HEK293 (cell line): ENCODE measurements around the gene TTF2.

Source experiments
- GLIS2 ChIP-seq: fragments of 450-650 bp; formaldehyde crosslinking; IDR thresholded peaks from 2 replicates; pipeline ENCODE4 v1.5.1; 2016; ENCODE audit warnings: missing biosample characterization, missing genetic modification characterization
- OSR2 ChIP-seq: fragments of 450-650 bp; formaldehyde crosslinking; IDR thresholded peaks from 2 replicates; pipeline ENCODE4 v1.5.1; 2016; ENCODE audit warnings: missing biosample characterization, missing genetic modification characterization
- ZNF114 ChIP-seq: fragments of 450-650 bp; formaldehyde crosslinking; IDR thresholded peaks from 2 replicates; pipeline ENCODE4 v1.5.0; 2017; ENCODE audit warnings: missing biosample characterization, missing genetic modification characterization
- ZNF121 ChIP-seq: fragments of 450-650 bp; formaldehyde crosslinking; IDR thresholded peaks from 2 replicates; pipeline ENCODE4 v1.5.1; 2016; ENCODE audit warnings: missing biosample characterization, missing genetic modification characterization
- ZNF133 ChIP-seq: fragments of 450-650 bp; formaldehyde crosslinking; IDR thresholded peaks from 2 replicates; pipeline ENCODE4 v1.5.1; 2016; ENCODE audit warnings: missing biosample characterization, missing genetic modification characterization
- ZNF138 ChIP-seq: fragments of 450-650 bp; formaldehyde crosslinking; IDR thresholded peaks from 2 replicates; pipeline ENCODE4 v1.5.1; 2016; ENCODE audit warnings: missing biosample characterization, missing genetic modification characterization, borderline replicate concordance
- ZNF214 ChIP-seq: fragments of 450-650 bp; formaldehyde crosslinking; IDR thresholded peaks from 2 replicates; pipeline ENCODE4 v1.5.1; 2017; ENCODE audit warnings: missing biosample characterization, mild to moderate bottlenecking, missing genetic modification characterization, borderline replicate concordance
- ZNF23 ChIP-seq: fragments of 450-650 bp; formaldehyde crosslinking; IDR thresholded peaks from 2 replicates; pipeline ENCODE4 v1.5.1; 2016; ENCODE audit warnings: missing biosample characterization, missing genetic modification characterization, borderline replicate concordance
- ZNF311 ChIP-seq: fragments of 450-650 bp; formaldehyde crosslinking; IDR thresholded peaks from 2 replicates; pipeline ENCODE4 v1.5.1; 2017; ENCODE audit warnings: missing biosample characterization, missing genetic modification characterization, borderline replicate concordance
- ZNF544 ChIP-seq: fragments of 450-650 bp; formaldehyde crosslinking; IDR thresholded peaks from 2 replicates; pipeline ENCODE4 v1.5.0; 2017; ENCODE audit warnings: missing biosample characterization, missing genetic modification characterization
- ZNF561 ChIP-seq: fragments of 450-650 bp; IDR thresholded peaks from 2 replicates; pipeline ENCODE4 v1.5.1; 2018; ENCODE audit warnings: missing biosample characterization, missing genetic modification characterization, borderline replicate concordance
- ZNF621 ChIP-seq: fragments of 450-650 bp; formaldehyde crosslinking; IDR thresholded peaks from 2 replicates; pipeline ENCODE4 v1.5.1; 2017; ENCODE audit warnings: missing biosample characterization, missing genetic modification characterization
- ZNF660 ChIP-seq: fragments of 450-650 bp; IDR thresholded peaks from 2 replicates; pipeline ENCODE4 v1.5.1; 2018; ENCODE audit warnings: missing biosample characterization, mild to moderate bottlenecking, missing genetic modification characterization
- ZNF664 ChIP-seq: fragments of 450-650 bp; formaldehyde crosslinking; IDR thresholded peaks from 2 replicates; pipeline ENCODE4 v1.5.1; 2016; ENCODE audit warnings: missing biosample characterization, missing genetic modification characterization
- TF ChIP-seq, protein P1 (sequence below): fragments of 450-650 bp; formaldehyde crosslinking; IDR thresholded peaks from 2 replicates; pipeline ENCODE4 v1.5.1; 2017; ENCODE audit warnings: missing biosample characterization, missing genetic modification characterization
- TF ChIP-seq, protein P2 (sequence below): fragments of 450-650 bp; formaldehyde crosslinking; IDR thresholded peaks from 2 replicates; pipeline ENCODE4 v1.5.1; 2016; ENCODE audit warnings: missing biosample characterization, missing genetic modification characterization
- TF ChIP-seq, protein P3 (sequence below): fragments of 450-650 bp; formaldehyde crosslinking; IDR thresholded peaks from 2 replicates; pipeline ENCODE4 v1.5.1; 2016; ENCODE audit warnings: missing biosample characterization, missing genetic modification characterization
- TF ChIP-seq, protein P4 (sequence below): fragments of 450-650 bp; formaldehyde crosslinking; IDR thresholded peaks from 2 replicates; pipeline ENCODE4 v1.5.1; 2016; ENCODE audit warnings: missing biosample characterization, missing genetic modification characterization
- TF ChIP-seq, protein P5 (sequence below): fragments of 450-650 bp; formaldehyde crosslinking; IDR thresholded peaks from 2 replicates; pipeline ENCODE4 v1.5.1; 2016; ENCODE audit warnings: missing biosample characterization, missing genetic modification characterization
- TF ChIP-seq, protein P6 (sequence below): fragments of 450-650 bp; formaldehyde crosslinking; IDR thresholded peaks from 2 replicates; pipeline ENCODE4 v1.5.1; 2016; ENCODE audit warnings: missing biosample characterization, missing genetic modification characterization
- TF ChIP-seq, protein P7 (sequence below): fragments of 450-650 bp; formaldehyde crosslinking; IDR thresholded peaks from 2 replicates; pipeline ENCODE4 v1.5.1; 2017; ENCODE audit warnings: missing biosample characterization, missing genetic modification characterization

Gene TTF2

DNA sequence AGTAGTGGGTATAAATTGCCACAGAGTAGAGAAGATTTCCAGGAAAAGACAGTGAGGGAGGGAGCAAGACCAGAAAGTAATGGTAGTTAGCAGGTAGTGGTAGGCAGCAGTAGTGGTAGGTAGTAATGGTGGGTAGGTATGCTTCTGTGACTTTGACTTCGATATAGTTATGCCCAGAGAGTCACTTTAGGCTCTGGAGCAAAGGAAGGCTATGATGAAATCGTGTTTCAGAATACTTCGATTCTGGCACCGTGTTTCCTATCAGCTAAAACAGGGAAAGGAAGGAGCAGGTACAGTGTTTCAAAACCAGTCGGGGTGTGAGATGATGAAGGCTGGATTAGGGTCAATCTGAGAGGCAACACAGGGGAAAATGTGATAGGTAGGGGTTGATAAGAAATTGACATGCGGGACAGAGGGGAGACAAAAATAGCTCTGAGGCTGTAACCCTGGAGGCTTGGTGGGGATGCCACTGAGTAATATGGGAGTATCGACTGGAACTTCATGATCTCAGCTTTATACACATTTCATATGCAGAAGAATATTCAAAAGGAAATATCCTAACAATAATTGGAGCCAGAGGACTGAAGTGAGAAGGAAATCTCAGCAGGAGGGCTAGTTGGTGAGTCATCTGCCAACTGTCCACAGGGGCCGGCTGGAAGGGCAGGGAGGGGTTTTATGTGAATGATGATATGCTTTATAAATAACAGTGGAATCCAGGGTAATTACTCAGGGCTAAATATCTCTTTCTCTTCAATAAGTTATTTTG is 86.6 kb downstream of the TTF2 start (continued):
- TF ChIP-seq, protein P1, sequence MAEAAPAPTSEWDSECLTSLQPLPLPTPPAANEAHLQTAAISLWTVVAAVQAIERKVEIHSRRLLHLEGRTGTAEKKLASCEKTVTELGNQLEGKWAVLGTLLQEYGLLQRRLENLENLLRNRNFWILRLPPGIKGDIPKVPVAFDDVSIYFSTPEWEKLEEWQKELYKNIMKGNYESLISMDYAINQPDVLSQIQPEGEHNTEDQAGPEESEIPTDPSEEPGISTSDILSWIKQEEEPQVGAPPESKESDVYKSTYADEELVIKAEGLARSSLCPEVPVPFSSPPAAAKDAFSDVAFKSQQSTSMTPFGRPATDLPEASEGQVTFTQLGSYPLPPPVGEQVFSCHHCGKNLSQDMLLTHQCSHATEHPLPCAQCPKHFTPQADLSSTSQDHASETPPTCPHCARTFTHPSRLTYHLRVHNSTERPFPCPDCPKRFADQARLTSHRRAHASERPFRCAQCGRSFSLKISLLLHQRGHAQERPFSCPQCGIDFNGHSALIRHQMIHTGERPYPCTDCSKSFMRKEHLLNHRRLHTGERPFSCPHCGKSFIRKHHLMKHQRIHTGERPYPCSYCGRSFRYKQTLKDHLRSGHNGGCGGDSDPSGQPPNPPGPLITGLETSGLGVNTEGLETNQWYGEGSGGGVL, result peak; percentile 20; the same call in 1 of the 2 replicates
- TF ChIP-seq ZNF214 (tag by site-specific recombination) (no peak), ZNF114 (tag by site-specific recombination) (no peak), ZNF121 (tag by site-specific recombination) (no peak), ZNF660 (tag by site-specific recombination) (peak; percentile 97), ZNF561 (no peak), ZNF544 (no peak), ZNF664 (tag by site-specific recombination) (no peak), ZNF133 (tag by site-specific recombination) (no peak), ZNF621 (tag by site-specific recombination) (no peak), GLIS2 (tag by site-specific recombination) (no peak; the same call in 1 of the 2 replicates), ZNF138 (tag by site-specific recombination) (no peak), OSR2 (tag by site-specific recombination) (no peak; the same call in 1 of the 2 replicates), ZNF23 (no peak), ZNF311 (tag by site-specific recombination) (no peak)
- TF ChIP-seq, protein P2, sequence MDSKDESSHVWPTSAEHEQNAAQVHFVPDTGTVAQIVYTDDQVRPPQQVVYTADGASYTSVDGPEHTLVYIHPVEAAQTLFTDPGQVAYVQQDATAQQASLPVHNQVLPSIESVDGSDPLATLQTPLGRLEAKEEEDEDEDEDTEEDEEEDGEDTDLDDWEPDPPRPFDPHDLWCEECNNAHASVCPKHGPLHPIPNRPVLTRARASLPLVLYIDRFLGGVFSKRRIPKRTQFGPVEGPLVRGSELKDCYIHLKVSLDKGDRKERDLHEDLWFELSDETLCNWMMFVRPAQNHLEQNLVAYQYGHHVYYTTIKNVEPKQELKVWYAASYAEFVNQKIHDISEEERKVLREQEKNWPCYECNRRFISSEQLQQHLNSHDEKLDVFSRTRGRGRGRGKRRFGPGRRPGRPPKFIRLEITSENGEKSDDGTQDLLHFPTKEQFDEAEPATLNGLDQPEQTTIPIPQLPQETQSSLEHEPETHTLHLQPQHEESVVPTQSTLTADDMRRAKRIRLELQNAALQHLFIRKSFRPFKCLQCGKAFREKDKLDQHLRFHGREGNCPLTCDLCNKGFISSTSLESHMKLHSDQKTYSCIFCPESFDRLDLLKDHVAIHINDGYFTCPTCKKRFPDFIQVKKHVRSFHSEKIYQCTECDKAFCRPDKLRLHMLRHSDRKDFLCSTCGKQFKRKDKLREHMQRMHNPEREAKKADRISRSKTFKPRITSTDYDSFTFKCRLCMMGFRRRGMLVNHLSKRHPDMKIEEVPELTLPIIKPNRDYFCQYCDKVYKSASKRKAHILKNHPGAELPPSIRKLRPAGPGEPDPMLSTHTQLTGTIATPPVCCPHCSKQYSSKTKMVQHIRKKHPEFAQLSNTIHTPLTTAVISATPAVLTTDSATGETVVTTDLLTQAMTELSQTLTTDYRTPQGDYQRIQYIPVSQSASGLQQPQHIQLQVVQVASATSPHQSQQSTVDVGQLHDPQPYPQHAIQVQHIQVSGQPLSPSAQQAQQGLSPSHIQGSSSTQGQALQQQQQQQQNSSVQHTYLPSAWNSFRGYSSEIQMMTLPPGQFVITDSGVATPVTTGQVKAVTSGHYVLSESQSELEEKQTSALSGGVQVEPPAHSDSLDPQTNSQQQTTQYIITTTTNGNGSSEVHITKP (tag by site-specific recombination), result peak; percentile 35
- TF ChIP-seq, protein P3, sequence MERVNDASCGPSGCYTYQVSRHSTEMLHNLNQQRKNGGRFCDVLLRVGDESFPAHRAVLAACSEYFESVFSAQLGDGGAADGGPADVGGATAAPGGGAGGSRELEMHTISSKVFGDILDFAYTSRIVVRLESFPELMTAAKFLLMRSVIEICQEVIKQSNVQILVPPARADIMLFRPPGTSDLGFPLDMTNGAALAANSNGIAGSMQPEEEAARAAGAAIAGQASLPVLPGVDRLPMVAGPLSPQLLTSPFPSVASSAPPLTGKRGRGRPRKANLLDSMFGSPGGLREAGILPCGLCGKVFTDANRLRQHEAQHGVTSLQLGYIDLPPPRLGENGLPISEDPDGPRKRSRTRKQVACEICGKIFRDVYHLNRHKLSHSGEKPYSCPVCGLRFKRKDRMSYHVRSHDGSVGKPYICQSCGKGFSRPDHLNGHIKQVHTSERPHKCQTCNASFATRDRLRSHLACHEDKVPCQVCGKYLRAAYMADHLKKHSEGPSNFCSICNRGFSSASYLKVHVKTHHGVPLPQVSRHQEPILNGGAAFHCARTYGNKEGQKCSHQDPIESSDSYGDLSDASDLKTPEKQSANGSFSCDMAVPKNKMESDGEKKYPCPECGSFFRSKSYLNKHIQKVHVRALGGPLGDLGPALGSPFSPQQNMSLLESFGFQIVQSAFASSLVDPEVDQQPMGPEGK (tag by site-specific recombination), result peak; percentile 75
- TF ChIP-seq, protein P4, sequence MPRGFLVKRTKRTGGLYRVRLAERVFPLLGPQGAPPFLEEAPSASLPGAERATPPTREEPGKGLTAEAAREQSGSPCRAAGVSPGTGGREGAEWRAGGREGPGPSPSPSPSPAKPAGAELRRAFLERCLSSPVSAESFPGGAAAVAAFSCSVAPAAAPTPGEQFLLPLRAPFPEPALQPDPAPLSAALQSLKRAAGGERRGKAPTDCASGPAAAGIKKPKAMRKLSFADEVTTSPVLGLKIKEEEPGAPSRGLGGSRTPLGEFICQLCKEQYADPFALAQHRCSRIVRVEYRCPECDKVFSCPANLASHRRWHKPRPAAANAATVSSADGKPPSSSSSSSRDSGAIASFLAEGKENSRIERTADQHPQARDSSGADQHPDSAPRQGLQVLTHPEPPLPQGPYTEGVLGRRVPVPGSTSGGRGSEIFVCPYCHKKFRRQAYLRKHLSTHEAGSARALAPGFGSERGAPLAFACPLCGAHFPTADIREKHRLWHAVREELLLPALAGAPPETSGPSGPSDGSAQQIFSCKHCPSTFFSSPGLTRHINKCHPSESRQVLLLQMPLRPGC (tag by site-specific recombination), result peak; percentile 34; the same call in 1 of the 2 replicates
- TF ChIP-seq, protein P5, sequence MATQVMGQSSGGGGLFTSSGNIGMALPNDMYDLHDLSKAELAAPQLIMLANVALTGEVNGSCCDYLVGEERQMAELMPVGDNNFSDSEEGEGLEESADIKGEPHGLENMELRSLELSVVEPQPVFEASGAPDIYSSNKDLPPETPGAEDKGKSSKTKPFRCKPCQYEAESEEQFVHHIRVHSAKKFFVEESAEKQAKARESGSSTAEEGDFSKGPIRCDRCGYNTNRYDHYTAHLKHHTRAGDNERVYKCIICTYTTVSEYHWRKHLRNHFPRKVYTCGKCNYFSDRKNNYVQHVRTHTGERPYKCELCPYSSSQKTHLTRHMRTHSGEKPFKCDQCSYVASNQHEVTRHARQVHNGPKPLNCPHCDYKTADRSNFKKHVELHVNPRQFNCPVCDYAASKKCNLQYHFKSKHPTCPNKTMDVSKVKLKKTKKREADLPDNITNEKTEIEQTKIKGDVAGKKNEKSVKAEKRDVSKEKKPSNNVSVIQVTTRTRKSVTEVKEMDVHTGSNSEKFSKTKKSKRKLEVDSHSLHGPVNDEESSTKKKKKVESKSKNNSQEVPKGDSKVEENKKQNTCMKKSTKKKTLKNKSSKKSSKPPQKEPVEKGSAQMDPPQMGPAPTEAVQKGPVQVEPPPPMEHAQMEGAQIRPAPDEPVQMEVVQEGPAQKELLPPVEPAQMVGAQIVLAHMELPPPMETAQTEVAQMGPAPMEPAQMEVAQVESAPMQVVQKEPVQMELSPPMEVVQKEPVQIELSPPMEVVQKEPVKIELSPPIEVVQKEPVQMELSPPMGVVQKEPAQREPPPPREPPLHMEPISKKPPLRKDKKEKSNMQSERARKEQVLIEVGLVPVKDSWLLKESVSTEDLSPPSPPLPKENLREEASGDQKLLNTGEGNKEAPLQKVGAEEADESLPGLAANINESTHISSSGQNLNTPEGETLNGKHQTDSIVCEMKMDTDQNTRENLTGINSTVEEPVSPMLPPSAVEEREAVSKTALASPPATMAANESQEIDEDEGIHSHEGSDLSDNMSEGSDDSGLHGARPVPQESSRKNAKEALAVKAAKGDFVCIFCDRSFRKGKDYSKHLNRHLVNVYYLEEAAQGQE (tag by site-specific recombination), result 0 out of 2 replicates have a peak, but pooled peaks have one; percentile 21
- TF ChIP-seq, protein P6, sequence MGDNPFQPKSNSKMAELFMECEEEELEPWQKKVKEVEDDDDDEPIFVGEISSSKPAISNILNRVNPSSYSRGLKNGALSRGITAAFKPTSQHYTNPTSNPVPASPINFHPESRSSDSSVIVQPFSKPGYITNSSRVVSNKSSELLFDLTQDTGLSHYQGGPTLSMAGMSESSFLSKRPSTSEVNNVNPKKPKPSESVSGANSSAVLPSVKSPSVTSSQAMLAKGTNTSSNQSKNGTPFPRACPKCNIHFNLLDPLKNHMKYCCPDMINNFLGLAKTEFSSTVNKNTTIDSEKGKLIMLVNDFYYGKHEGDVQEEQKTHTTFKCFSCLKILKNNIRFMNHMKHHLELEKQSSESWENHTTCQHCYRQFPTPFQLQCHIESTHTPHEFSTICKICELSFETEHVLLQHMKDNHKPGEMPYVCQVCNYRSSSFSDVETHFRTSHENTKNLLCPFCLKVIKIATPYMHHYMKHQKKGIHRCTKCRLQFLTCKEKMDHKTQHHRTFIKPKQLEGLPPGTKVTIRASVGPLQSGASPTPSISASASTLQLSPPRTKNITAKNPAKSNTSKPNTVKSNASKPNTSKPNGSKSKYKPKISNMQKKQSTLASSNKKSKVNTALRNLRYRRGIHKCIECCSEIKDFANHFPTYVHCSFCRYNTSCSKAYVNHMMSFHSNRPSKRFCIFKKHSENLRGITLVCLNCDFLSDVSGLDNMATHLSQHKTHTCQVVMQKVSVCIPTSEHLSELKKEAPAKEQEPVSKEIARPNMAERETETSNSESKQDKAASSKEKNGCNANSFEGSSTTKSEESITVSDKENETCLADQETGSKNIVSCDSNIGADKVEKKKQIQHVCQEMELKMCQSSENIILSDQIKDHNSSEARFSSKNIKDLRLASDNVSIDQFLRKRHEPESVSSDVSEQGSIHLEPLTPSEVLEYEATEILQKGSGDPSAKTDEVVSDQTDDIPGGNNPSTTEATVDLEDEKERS (tag by site-specific recombination), result no peak
- TF ChIP-seq, protein P7, sequence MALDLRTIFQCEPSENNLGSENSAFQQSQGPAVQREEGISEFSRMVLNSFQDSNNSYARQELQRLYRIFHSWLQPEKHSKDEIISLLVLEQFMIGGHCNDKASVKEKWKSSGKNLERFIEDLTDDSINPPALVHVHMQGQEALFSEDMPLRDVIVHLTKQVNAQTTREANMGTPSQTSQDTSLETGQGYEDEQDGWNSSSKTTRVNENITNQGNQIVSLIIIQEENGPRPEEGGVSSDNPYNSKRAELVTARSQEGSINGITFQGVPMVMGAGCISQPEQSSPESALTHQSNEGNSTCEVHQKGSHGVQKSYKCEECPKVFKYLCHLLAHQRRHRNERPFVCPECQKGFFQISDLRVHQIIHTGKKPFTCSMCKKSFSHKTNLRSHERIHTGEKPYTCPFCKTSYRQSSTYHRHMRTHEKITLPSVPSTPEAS, result no peak
